ENCODE data around the gene BCDIN3D. TPM values are rescaled to one million over a fixed set of nuclear protein-coding genes. Genes with fewer than 3 reads are reported as not detected.
"Not testable (repeated sequence)": the region's sequence is repeated elsewhere in the genome, so short reads cannot be mapped to it uniquely, and the experiment has no call there.

The BCDIN3D gene
- polyA plus RNA-seq, 1 of the 3 experiments (the other 2 are of a cell fraction) = 2.3 TPM

DNA sequence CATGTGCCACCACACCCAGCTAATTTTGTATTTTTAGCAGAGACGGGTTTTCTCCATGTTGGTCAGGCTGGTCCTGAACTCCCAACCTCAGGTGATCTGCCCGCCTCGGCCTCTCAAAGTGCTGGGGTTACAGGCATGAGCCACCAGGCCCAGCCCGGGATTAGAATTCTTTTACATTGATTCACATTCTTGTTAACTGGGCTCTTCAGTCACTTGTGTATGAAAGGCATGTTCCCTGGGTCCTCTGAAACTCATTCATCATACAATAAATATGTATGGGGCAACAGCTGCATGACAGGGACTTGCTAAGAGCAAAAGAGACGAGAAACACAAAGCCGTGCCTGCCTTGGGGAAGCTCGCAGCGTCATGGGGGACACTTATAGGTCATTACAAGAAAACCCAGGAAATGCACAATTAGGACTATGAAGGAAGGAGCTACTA lies 28.9 kb upstream of the BCDIN3D start:
- 85% methylated on average over 8 of the region's 8 CpGs for WGBS (ENCODE audit: low lambda C conversion rate)

DNA sequence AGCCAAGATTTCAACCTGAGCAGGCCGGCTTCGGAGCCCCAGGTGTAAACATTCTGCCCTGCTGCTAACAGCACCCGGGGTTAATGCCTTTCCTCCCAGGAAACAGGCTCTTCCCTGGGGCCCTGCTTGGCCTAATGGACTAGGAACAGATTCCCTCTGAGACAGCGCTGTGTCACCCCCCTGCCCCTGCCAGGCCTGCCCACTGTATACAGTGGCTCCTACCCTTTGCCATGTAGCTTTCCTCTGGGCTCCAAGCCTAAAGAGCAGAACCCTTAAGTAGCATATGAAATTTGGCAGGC lies 28.3 kb upstream of the BCDIN3D start:
- no peaks in the 10 kb centered on the region for H4K20me1 ChIP-seq (ENCODE audit: insufficient read depth)
- no peak overlapping the region for H3K4me3 ChIP-seq (ENCODE audit: low read depth in 2 of 2, low read length in 1 of 2)
- H3K36me3 ChIP-seq (replicated peaks in 1 of 2; ENCODE audit: control insufficient read depth in 1 of 2, insufficient read depth in 2 of 2, low read length in 1 of 2) = no peaks in the 10 kb centered on the region
- peaks cover 44 to 77% of the 10 kb centered on the region in 2 experiments for H3K4me1 ChIP-seq (ENCODE audit: control insufficient read depth in 1 of 2, insufficient read depth in 2 of 2, low read depth in 1 of 2, low read length in 1 of 2)
- H3K9me2 ChIP-seq = no peaks in the 10 kb centered on the region
- POLR2A ChIA-PET = interaction anchor here (1.2 kb wide), 1 partner anchor 135 kb away, joined by 3 read pairs; no protein-coding TSS in a partner anchor
- peaks cover 22% of the 10 kb centered on the region for H3F3A ChIP-seq (replicated peaks; ENCODE audit: insufficient read depth)
- H3K27ac ChIP-seq (ENCODE audit: low read depth in 2 of 2, low read length in 1 of 2) = no peak overlapping the region
- CTCF ChIA-PET = interaction anchor here (0.9 to 14.1 kb wide), 7 partner anchors 10 to 186 kb away, joined by 3 to 312 read pairs (median 10); partner anchors contain the start of genes AQP6 and ASIC1
- WGBS (ENCODE audit: low lambda C conversion rate) = 85% methylated on average over 4 of the region's 4 CpGs
- H3K9ac ChIP-seq = no peak overlapping the region
- no peaks in the 10 kb centered on the region for H3K79me2 ChIP-seq (ENCODE audit: insufficient read depth)
- no peak overlapping the region for H2AFZ ChIP-seq (ENCODE audit: low read depth)
- no peaks in the 10 kb centered on the region for H3K27me3 ChIP-seq (ENCODE audit: insufficient read depth)
- DNase-seq = no peak
- H3K9me3 ChIP-seq = no peaks in the 10 kb centered on the region
- no peak overlapping the region for H3K4me2 ChIP-seq
- TF ChIP-seq, protein P1, sequence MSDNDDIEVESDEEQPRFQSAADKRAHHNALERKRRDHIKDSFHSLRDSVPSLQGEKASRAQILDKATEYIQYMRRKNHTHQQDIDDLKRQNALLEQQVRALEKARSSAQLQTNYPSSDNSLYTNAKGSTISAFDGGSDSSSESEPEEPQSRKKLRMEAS (IDR thresholded peaks at IDR 0.05; ENCODE audit: low read depth) = no peak
- TF ChIP-seq EP300 (IDR thresholded peaks at IDR 0.05; ENCODE audit: borderline replicate concordance in 1 of 2, low read depth in 1 of 2, low read length in 1 of 2) = peak in 1 of 2 experiments; percentile 45; a peak in 1 of 4 replicates

More for the DNA sequence above, 28.9 kb upstream of the BCDIN3D start:
- not testable (repeated sequence) for H3K27me3 ChIP-seq (ENCODE audit: insufficient read depth); H4K20me1 ChIP-seq (ENCODE audit: insufficient read depth); H3K27ac ChIP-seq (ENCODE audit: low read depth in 2 of 2, low read length in 1 of 2); H3K9me2 ChIP-seq; H3K4me2 ChIP-seq; H3K9ac ChIP-seq; H3K36me3 ChIP-seq (replicated peaks in 1 of 2; ENCODE audit: control insufficient read depth in 1 of 2, insufficient read depth in 2 of 2, low read length in 1 of 2); DNase-seq; H3K9me3 ChIP-seq; H3K79me2 ChIP-seq (ENCODE audit: insufficient read depth); H2AFZ ChIP-seq (ENCODE audit: low read depth); H3K4me3 ChIP-seq (ENCODE audit: low read depth in 2 of 2, low read length in 1 of 2)
- ChIA-PET POLR2A (interaction anchor here (1.2 kb wide), 1 partner anchor 135 kb away, joined by 3 read pairs; no protein-coding TSS in a partner anchor), CTCF (interaction anchor here (0.9 to 14.1 kb wide), 7 partner anchors 10 to 199 kb away, joined by 3 to 312 read pairs (median 6); partner anchors contain the start of genes AQP6 and ASIC1)
- Histone ChIP-seq H3K4me1 (ENCODE audit: control insufficient read depth in 1 of 2, insufficient read depth in 2 of 2, low read depth in 1 of 2, low read length in 1 of 2) (peaks cover 44 to 75% of the 10 kb centered on the region in 2 experiments), H3F3A (replicated peaks; ENCODE audit: insufficient read depth) (peaks cover 22% of the 10 kb centered on the region)

DNA sequence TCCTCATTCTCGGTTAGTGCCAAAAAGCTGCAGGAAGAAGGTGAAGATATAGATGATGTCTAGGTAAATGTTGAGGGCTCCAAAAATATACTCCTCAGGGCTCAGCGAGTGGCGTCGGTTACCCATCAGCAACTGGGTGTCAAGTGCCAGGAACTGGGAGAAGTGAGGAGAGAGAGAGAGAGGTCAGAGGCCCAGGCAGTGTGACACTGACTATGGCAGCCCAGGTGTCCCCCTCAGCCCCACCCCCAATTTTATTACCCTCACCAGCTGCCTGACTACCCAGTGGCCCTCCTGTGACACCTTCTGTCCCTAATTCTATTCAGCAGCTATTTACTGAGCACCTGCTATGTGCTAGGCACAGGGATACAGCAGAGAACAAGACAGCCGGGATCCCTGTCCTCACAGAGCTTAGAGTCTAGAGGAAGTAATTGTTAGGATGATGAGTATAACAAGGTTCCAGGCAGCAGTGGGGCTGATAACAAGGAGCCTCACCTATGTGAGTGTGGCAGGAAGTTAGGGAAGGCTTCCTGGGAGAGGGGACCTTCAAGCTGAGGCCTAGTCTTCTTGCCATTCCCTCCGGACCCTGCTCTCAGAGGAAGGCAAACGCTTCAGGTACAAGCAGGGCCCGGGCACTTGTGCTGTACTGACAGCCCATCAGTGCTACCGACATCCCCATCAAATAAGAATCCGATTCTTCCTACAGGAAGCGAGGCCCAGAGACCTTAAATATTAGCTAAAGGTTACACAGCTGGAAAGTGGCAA lies 27.8 kb upstream of the BCDIN3D start:
- H3K9ac ChIP-seq = no peak overlapping the region
- H3K9me2 ChIP-seq = no peaks in the 10 kb centered on the region
- H3K9me3 ChIP-seq = no peaks in the 10 kb centered on the region
- no peaks in the 10 kb centered on the region for H3K27me3 ChIP-seq (ENCODE audit: insufficient read depth)
- POLR2A ChIA-PET = no interaction called here
- peaks cover 44 to 77% of the 10 kb centered on the region in 2 experiments for H3K4me1 ChIP-seq (ENCODE audit: control insufficient read depth in 1 of 2, insufficient read depth in 2 of 2, low read depth in 1 of 2, low read length in 1 of 2)
- H2AFZ ChIP-seq (ENCODE audit: low read depth) = no peak overlapping the region
- H4K20me1 ChIP-seq (ENCODE audit: insufficient read depth) = no peaks in the 10 kb centered on the region
- H3K79me2 ChIP-seq (ENCODE audit: insufficient read depth) = no peaks in the 10 kb centered on the region
- no peak for DNase-seq
- H3K4me2 ChIP-seq = no peak overlapping the region
- H3K27ac ChIP-seq (ENCODE audit: low read depth in 2 of 2, low read length in 1 of 2) = 0 out of 4 replicates have a peak overlapping the region, but pooled peaks of 1 of the 2 experiments have one; percentile 7
- no peaks in the 10 kb centered on the region for H3K36me3 ChIP-seq (replicated peaks in 1 of 2; ENCODE audit: control insufficient read depth in 1 of 2, insufficient read depth in 2 of 2, low read length in 1 of 2)
- CTCF ChIA-PET = interaction anchor here (0.9 to 14.1 kb wide), 7 partner anchors 10 to 186 kb away, joined by 3 to 312 read pairs (median 10); partner anchors contain the start of genes AQP6 and ASIC1
- no peak overlapping the region for H3K4me3 ChIP-seq (ENCODE audit: low read depth in 2 of 2, low read length in 1 of 2)
- H3F3A ChIP-seq (replicated peaks; ENCODE audit: insufficient read depth) = peaks cover 22% of the 10 kb centered on the region
- WGBS (ENCODE audit: low lambda C conversion rate) = 93% methylated on average over 11 of the region's 11 CpGs
- TF ChIP-seq POLR2AphosphoS5 (IDR thresholded peaks at IDR 0.05; ENCODE audit: low read depth, low read length) (no peak), SMC3 (IDR thresholded peaks at IDR 0.05; ENCODE audit: low read depth, low read length) (no peak), FOSL2 (IDR thresholded peaks at IDR 0.05; ENCODE audit: borderline replicate concordance, low read depth) (no peak), GABPA (IDR thresholded peaks at IDR 0.05; ENCODE audit: low read depth) (no peak), RFX5 (IDR thresholded peaks at IDR 0.05; ENCODE audit: low read length) (no peak), RXRA (IDR thresholded peaks at IDR 0.05; ENCODE audit: borderline replicate concordance, low read depth) (no peak), EZH2phosphoT487 (IDR thresholded peaks at IDR 0.05; ENCODE audit: borderline replicate concordance, low read depth) (no peak), TEAD4 (IDR thresholded peaks at IDR 0.05; ENCODE audit: borderline replicate concordance, insufficient read depth) (no peak)
- TF ChIP-seq, protein P2, sequence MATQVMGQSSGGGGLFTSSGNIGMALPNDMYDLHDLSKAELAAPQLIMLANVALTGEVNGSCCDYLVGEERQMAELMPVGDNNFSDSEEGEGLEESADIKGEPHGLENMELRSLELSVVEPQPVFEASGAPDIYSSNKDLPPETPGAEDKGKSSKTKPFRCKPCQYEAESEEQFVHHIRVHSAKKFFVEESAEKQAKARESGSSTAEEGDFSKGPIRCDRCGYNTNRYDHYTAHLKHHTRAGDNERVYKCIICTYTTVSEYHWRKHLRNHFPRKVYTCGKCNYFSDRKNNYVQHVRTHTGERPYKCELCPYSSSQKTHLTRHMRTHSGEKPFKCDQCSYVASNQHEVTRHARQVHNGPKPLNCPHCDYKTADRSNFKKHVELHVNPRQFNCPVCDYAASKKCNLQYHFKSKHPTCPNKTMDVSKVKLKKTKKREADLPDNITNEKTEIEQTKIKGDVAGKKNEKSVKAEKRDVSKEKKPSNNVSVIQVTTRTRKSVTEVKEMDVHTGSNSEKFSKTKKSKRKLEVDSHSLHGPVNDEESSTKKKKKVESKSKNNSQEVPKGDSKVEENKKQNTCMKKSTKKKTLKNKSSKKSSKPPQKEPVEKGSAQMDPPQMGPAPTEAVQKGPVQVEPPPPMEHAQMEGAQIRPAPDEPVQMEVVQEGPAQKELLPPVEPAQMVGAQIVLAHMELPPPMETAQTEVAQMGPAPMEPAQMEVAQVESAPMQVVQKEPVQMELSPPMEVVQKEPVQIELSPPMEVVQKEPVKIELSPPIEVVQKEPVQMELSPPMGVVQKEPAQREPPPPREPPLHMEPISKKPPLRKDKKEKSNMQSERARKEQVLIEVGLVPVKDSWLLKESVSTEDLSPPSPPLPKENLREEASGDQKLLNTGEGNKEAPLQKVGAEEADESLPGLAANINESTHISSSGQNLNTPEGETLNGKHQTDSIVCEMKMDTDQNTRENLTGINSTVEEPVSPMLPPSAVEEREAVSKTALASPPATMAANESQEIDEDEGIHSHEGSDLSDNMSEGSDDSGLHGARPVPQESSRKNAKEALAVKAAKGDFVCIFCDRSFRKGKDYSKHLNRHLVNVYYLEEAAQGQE (IDR thresholded peaks at IDR 0.05; ENCODE audit: low read depth, low read length) = no peak
- TF ChIP-seq, protein P3, sequence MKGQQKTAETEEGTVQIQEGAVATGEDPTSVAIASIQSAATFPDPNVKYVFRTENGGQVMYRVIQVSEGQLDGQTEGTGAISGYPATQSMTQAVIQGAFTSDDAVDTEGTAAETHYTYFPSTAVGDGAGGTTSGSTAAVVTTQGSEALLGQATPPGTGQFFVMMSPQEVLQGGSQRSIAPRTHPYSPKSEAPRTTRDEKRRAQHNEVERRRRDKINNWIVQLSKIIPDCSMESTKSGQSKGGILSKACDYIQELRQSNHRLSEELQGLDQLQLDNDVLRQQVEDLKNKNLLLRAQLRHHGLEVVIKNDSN (IDR thresholded peaks at IDR 0.05; ENCODE audit: borderline replicate concordance, low read depth) = no peak
- TF ChIP-seq, protein P4, sequence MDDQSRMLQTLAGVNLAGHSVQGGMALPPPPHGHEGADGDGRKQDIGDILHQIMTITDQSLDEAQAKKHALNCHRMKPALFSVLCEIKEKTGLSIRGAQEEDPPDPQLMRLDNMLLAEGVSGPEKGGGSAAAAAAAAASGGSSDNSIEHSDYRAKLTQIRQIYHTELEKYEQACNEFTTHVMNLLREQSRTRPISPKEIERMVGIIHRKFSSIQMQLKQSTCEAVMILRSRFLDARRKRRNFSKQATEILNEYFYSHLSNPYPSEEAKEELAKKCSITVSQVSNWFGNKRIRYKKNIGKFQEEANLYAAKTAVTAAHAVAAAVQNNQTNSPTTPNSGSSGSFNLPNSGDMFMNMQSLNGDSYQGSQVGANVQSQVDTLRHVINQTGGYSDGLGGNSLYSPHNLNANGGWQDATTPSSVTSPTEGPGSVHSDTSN (IDR thresholded peaks at IDR 0.05) = no peak
- TF ChIP-seq, protein P1 (IDR thresholded peaks at IDR 0.05; ENCODE audit: low read depth) = no peak
